SW 1271 (cell line): ENCODE data around the gene NKTR.

Experiments used
- DNase-seq, 2 experiments: peaks; one replicate each; lab custom pipeline; 2025; lab: John Stamatoyannopoulos, UW

NKTR gene

GRCh38 chr3:42681361-42682038 is 81.0 kb downstream of the NKTR start:
- DNase-seq, result no peak

GRCh38 chr3:42682301-42683070 is 82.0 kb downstream of the NKTR start:
- no peak for DNase-seq

GRCh38 chr3:42683875-42684598 is 83.6 kb downstream of the NKTR start:
- peak; percentile 74 to 86 for DNase-seq

- DNase-seq, result no peak
These were observed 84.3 kb downstream of the NKTR start for GRCh38 chr3:42684632-42685362.

- no peak for DNase-seq
These were observed 84.9 kb downstream of the NKTR start, which contains the start of gene KLHL40 for GRCh38 chr3:42685363-42685881. Gene KLHL40 (plus strand): TSS chr3:42685537. CDS start chr3:42685619, 82 bp downstream.

- no peak for DNase-seq
These were observed 85.7 kb downstream of the NKTR start for GRCh38 chr3:42685891-42686820.

GRCh38 chr3:42686832-42687650 is 86.6 kb downstream of the NKTR start:
- no peak for DNase-seq

GRCh38 chr3:42688016-42688415 is 87.5 kb downstream of the NKTR start:
- DNase-seq, result no peak

GRCh38 chr3:42688487-42689420 is 88.3 kb downstream of the NKTR start:
- no peak for DNase-seq

- no peak for DNase-seq
These were observed 89.0 kb downstream of the NKTR start for GRCh38 chr3:42689421-42690014.

- no peak for DNase-seq
These were observed 89.7 kb downstream of the NKTR start for GRCh38 chr3:42690191-42690590.

- no peak for DNase-seq
These were observed 90.5 kb downstream of the NKTR start for GRCh38 chr3:42690766-42691680.

- DNase-seq, result no peak
These were observed 91.6 kb downstream of the NKTR start for GRCh38 chr3:42691816-42692666.

- DNase-seq, result no peak
These were observed 92.4 kb downstream of the NKTR start for GRCh38 chr3:42692667-42693529.

GRCh38 chr3:42693530-42693930 is 93.0 kb downstream of the NKTR start:
- no peak for DNase-seq
